Esophagus squamous epithelium (tissue), 4 donors: ENCODE measurements around the gene SMIM41.

Experiments
- POLR2A ChIP-seq, 4 donors: fragments of 450-650 bp; IDR thresholded peaks; one replicate each; pipeline ENCODE4 v1.6.1; 2017; ENCODE audit warnings: antibody characterized with exemption in 4 of 4, mild to moderate bottlenecking in 4 of 4, moderate library complexity in 3 of 4
- TF ChIP-seq, protein P1 (sequence below), 6 experiments: fragments of 450-650 bp in 4 of 6; fragments of 200-600 bp in 2 of 6; sonication (generic) in 2 of 6; IDR thresholded peaks; one replicate each; pipeline ENCODE4 v1.5.1; 2016 to 2019; ENCODE audit warnings: antibody characterized with exemption in 6 of 6, mild to moderate bottlenecking in 4 of 6, moderate library complexity in 4 of 6

DNA sequence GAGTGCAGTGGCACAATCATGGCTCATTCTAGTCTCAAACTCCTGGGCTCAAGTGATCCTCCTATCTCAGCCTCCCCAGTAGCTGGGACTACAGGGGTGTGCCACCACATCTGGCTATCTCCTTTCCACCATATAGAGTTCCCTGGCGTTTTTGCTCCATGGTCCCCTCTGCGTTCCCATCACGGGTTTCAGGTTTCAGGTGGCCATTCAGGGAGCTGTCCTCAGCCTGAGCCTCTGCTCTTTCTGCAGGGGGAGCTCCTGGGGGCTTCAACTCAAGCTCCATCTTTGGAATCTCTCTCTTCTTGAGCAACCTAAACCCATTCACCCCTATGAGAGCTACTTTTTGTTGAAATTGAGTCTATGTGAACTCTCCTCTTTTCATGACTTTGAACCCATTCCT is 11.6 kb downstream of the SMIM41 start:
- TF ChIP-seq, protein P1, sequence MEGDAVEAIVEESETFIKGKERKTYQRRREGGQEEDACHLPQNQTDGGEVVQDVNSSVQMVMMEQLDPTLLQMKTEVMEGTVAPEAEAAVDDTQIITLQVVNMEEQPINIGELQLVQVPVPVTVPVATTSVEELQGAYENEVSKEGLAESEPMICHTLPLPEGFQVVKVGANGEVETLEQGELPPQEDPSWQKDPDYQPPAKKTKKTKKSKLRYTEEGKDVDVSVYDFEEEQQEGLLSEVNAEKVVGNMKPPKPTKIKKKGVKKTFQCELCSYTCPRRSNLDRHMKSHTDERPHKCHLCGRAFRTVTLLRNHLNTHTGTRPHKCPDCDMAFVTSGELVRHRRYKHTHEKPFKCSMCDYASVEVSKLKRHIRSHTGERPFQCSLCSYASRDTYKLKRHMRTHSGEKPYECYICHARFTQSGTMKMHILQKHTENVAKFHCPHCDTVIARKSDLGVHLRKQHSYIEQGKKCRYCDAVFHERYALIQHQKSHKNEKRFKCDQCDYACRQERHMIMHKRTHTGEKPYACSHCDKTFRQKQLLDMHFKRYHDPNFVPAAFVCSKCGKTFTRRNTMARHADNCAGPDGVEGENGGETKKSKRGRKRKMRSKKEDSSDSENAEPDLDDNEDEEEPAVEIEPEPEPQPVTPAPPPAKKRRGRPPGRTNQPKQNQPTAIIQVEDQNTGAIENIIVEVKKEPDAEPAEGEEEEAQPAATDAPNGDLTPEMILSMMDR (IDR thresholded peaks at IDR 0.05), result no peak
- no peak for TF ChIP-seq POLR2A (IDR thresholded peaks at IDR 0.05)
